Stimulated activated CD8-positive, alpha-beta memory T cell treated with anti-CD3 and anti-CD28 coated beads, Interleukin-4, amount 100 ng/mL, for 24 hours (primary cell): ENCODE results near the gene ZNF652.
"Not testable (repeated sequence)": the region's sequence is repeated elsewhere in the genome, so short reads cannot be mapped to it uniquely, and the experiment has no call there.

Experiments
- DNase-seq: peaks from one replicate; pipeline ENCODE4 v3.0.0-alpha.2; 2020; ENCODE audit warnings: low read depth

Gene ZNF652

DNA sequence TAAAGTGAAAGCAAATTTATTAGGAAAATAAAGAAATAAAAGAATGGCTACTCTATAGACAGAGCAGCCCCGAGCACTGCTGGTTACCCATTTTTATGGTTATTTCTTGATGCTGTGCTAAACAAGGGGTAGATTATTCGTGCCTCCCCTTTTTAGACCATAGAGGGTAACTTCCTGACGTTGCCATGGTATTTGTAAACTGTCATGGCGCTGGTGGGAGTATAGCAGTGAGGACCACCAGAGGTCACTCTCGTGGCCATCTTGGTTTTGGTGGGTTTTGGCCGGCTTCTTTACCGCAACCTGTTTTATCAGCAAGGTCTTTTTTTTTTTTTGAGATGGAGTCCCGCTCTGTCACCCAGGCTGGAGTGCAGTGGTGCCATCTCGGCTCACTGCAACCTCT, 100.5 kb downstream of the ZNF652 start:
- not testable (repeated sequence) for DNase-seq

DNA sequence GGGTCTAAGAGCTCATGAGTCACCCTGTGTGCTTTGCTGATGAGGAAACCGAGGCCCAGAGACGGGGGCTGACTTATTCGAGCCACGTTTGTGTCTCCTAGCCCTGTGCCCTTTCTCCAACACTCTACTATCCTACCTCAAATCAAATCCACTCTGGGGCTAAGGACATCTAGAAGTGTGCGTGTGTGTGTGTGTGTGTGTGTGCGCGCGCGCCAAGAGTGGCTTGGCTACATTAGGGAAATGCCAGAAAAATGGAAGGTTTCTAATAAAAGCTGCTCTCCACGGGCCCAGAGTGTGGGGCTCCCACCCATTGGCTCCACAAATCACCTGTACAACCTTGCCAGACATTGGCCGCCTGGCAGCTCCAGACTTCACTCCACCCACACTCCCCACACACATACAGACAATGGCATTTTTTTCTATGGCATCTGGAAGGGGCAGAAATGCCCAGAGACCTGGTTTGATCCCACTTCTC, 101.2 kb downstream of the ZNF652 start:
- peak; percentile 11 for DNase-seq

- peak; percentile 47 for DNase-seq
Observed at GRCh38 chr17:49260011-49260816, 101.8 kb downstream of the ZNF652 start.

- no peak for DNase-seq
Observed at GRCh38 chr17:49259663-49260010, 102.4 kb downstream of the ZNF652 start.

DNA sequence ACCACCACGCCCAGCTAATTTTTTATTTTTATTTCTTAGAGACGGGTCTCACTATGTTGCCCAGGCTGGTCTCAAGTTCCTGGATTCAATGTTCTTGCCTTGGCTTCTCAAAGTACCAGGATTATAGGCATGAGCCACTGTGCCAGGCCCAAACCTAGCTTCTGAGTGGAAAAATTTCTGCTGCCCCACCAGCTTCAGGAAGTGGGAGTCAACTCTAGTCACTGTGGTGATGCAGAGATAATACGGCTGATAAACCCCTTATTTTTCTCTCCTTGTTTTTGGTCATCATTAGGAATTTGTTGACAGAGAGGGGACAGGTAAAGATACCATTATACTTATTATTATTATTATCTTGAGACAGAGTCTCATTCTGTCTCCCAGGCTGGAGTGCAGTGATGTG, 103.7 kb downstream of the ZNF652 start:
- no peak for DNase-seq

DNA sequence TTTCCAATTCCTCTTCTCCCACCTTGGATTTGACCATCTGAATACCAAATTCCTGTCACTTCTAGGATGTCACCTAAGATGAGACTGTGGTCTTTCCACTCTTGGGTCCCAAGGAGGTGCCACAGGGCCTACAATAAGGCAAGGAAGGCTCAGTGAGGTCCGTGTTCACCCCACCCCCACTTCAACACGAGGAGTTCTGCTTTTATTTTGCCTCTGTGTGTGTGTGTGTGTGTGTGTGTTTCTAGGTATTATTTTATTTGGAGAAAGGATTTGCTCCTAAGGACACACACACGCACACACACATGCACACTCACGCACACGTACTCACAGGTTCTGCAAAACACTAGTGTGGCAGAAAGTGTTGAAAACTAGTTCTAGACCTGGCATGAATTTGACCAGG, 106.9 kb downstream of the ZNF652 start:
- DNase-seq, result no peak

- DNase-seq, result no peak
Observed at GRCh38 chr17:49254066-49254465, 108.0 kb downstream of the ZNF652 start.

GRCh38 chr17:49252148-49252695, 109.8 kb downstream of the ZNF652 start:
- no peak for DNase-seq

DNA sequence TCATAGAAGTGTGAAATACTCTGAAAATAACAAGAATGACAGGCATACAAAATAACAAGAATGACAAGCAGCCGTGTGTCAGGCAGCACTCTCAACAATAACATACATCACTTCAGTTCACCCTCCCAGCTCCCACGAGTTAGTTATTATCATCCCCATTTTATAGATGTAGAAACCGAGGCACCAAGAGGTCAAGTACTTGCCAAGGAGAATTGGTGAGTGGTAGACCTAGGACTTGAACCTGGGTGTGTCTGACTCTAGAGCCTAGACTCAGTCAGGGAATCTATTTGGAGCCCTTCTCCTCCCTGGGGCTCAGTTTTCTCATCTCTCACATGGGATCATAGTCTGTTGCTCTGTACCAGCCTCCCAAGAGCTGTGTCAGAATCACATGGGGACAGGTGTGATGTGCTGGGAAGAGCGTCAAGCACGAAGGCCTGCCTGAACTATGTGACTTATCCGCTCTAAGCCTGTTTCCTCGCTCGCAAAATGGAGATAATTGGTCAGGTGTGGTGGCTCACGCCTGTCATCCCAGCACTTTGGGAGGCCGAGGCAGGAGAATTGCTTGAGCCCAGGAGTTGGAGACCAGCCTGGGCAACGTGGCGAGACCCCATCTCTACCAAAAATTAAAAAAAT, 112.0 kb downstream of the ZNF652 start:
- DNase-seq, result no peak

GRCh38 chr17:49249292-49249794, 112.7 kb downstream of the ZNF652 start:
- no peak for DNase-seq

DNA sequence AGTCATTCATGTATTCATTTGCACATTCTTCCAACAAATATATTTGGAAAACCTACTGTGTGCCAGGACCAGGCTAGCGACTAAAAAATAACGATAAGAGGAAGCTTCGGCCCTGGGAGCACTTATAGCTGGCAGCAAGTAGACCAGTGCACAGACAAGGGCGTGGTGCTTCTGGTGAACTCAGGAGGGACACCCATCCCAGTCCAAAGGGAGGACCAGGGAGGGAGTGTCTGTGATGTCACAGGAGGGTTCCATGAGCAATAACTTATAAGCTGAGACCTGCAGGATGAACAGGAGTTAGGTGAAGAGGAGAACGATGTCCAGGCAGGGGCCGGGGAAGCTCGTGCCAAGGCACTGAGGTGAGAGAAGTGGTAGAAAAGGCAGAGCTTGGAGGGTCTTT, 114.1 kb downstream of the ZNF652 start:
- no peak for DNase-seq

GRCh38 chr17:49244839-49245238, 117.2 kb downstream of the ZNF652 start:
- no peak for DNase-seq
